ENCODE measurements around the gene CALN1. TPM values are rescaled to one million over a fixed set of nuclear protein-coding genes. Genes with fewer than 3 reads are reported as not detected.

CALN1 gene
- total and polyA plus RNA-seq, 7 donors, result 0.01 to 0.06 (median 0.02) TPM; not detected in 2

DNA sequence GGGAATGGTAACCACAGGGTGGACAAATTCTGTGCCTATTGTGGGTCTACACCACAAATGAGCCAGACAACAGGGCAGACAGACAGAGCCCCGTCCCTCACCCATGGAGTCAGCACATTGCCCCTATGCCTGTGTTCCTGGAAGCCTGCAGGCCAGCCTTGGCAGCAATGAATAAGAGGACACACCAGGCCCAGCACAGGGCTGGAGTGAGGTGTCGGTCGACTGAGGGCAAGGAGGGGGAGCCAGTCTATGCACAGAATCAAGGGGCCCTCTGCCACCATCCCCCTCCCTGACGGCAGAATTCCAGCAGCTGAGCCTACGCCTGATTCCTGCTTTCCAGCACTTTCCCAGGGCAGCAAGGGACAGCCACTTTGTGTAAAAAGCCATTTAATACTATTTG lies 98.2 kb downstream of the CALN1 start:
- intact Hi-C loops (cut with DNase I), result no loop called here
- peaks cover 0 to 1% (median 0%) of the 10 kb centered on the region in 3 donors for H3K27me3 ChIP-seq (ENCODE audit: insufficient read depth in 3 of 3, low read length in 2 of 3)
- TF ChIP-seq, protein P1, sequence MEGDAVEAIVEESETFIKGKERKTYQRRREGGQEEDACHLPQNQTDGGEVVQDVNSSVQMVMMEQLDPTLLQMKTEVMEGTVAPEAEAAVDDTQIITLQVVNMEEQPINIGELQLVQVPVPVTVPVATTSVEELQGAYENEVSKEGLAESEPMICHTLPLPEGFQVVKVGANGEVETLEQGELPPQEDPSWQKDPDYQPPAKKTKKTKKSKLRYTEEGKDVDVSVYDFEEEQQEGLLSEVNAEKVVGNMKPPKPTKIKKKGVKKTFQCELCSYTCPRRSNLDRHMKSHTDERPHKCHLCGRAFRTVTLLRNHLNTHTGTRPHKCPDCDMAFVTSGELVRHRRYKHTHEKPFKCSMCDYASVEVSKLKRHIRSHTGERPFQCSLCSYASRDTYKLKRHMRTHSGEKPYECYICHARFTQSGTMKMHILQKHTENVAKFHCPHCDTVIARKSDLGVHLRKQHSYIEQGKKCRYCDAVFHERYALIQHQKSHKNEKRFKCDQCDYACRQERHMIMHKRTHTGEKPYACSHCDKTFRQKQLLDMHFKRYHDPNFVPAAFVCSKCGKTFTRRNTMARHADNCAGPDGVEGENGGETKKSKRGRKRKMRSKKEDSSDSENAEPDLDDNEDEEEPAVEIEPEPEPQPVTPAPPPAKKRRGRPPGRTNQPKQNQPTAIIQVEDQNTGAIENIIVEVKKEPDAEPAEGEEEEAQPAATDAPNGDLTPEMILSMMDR (IDR thresholded peaks at IDR 0.05), result no peak
- ATAC-seq (no peak), DNase-seq (no peak)
- no peaks in the 10 kb centered on the region for H3K36me3 ChIP-seq (ENCODE audit: insufficient read depth in 1 of 2, low read depth in 1 of 2)
- no peaks in the 10 kb centered on the region for H3K9me3 ChIP-seq
- no peak overlapping the region for H3K4me3 ChIP-seq
- H3K4me1 ChIP-seq, result no peaks in the 10 kb centered on the region
- WGBS, 3 donors, result 44 to 67% (median 47%) methylated on average over 5 of the region's 5 CpGs
- no peak overlapping the region for H3K27ac ChIP-seq

DNA sequence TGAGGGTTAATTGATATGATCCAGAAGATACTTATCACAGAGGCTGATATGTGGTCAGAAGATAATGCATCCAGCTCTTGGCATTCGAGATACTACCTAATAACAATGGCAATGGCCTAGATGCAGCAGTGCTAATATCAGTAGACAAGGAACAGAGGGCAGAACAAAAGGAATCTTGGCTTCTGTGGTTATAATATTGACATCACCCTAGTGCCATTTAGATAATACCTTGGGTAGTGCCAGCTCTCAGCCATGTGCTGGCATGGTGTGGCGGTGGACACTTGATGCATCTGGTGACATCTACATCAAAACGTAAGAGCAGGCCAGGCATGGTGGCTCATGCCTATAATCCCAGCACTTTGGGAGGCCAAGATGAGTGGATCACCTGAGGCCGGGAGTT lies 101.8 kb downstream of the CALN1 start:
- 60 to 71% (median 64%) methylated on average over 4 of the region's 4 CpGs for WGBS, 3 donors
- no peaks in the 10 kb centered on the region for H3K4me1 ChIP-seq
- no peak overlapping the region for H3K27ac ChIP-seq
- peaks cover 0 to 1% (median 0%) of the 10 kb centered on the region in 3 donors for H3K27me3 ChIP-seq (ENCODE audit: insufficient read depth in 3 of 3, low read length in 2 of 3)
- DNase-seq (no peak), ATAC-seq (no peak)
- TF ChIP-seq, protein P1 (IDR thresholded peaks at IDR 0.05), result no peak
- no peaks in the 10 kb centered on the region for H3K9me3 ChIP-seq
- H3K4me3 ChIP-seq, result no peak overlapping the region
- no peaks in the 10 kb centered on the region for H3K36me3 ChIP-seq (ENCODE audit: insufficient read depth in 1 of 2, low read depth in 1 of 2)
- intact Hi-C loops (cut with DNase I), result no loop called here

DNA sequence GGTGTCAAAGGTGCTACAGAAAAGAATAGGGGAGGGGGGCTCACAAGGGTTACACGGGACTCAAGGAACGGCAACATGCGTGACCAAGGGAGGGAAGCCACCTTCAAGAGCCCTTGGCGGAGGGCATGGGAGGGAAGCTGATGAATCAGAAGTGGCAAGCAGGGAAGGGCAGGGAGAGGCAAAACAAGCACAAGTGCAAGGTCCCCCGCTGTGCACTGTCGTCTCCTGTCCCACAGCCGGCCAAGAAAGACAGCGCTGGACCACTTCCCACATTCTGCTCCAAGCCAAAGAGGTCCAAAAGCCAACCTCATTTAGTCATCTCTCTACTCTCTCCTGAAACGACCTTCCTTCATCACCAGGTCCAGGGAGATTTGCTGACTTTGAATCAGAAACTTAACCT lies 102.7 kb downstream of the CALN1 start:
- WGBS, 3 donors, result 27 to 46% (median 27%) methylated on average over 9 of the region's 9 CpGs

DNA sequence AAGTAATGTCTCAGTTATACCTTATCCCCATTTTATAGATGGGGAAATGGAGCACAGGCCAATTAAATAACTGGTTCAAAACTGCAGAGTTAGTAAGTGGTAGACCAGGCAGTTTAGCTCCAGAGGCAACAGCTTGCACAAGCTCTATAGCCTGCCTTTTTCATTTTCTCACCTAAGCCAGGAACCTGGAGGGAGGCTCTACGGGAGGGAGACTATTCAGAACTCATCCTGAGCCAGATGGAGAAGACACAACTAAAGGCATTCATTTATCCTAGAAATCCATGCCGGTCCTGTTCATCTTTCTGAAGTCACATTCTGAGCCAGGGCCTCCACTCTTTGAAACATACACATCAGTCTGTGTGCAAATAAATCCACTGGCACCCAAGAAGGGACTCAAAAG lies 103.2 kb downstream of the CALN1 start:
- Histone ChIP-seq H3K9me3 (no peaks in the 10 kb centered on the region), H3K27me3 (ENCODE audit: insufficient read depth in 3 of 3, low read length in 2 of 3) (peaks cover 0 to 1% (median 0%) of the 10 kb centered on the region in 3 donors), H3K36me3 (ENCODE audit: insufficient read depth in 1 of 2, low read depth in 1 of 2) (no peaks in the 10 kb centered on the region), H3K4me3 (no peak overlapping the region), H3K4me1 (no peaks in the 10 kb centered on the region), H3K27ac (no peak overlapping the region)
- TF ChIP-seq, protein P1 (IDR thresholded peaks at IDR 0.05), result no peak
- 60 to 78% (median 61%) methylated on average over 2 of the region's 2 CpGs for WGBS, 3 donors
- DNase-seq (no peak), ATAC-seq (no peak)
- intact Hi-C loops (cut with DNase I), result no loop called here

More for the DNA sequence above, 102.7 kb downstream of the CALN1 start:
- Histone ChIP-seq H3K4me1 (no peaks in the 10 kb centered on the region), H3K27me3 (ENCODE audit: insufficient read depth in 3 of 3, low read length in 2 of 3) (peaks cover 0 to 1% (median 0%) of the 10 kb centered on the region in 3 donors), H3K4me3 (no peak overlapping the region), H3K36me3 (ENCODE audit: insufficient read depth in 1 of 2, low read depth in 1 of 2) (no peaks in the 10 kb centered on the region), H3K9me3 (no peaks in the 10 kb centered on the region), H3K27ac (no peak overlapping the region)
- TF ChIP-seq, protein P1 (IDR thresholded peaks at IDR 0.05), result no peak
- ATAC-seq (no peak), DNase-seq (no peak)
- intact Hi-C loops (cut with DNase I), result no loop called here

DNA sequence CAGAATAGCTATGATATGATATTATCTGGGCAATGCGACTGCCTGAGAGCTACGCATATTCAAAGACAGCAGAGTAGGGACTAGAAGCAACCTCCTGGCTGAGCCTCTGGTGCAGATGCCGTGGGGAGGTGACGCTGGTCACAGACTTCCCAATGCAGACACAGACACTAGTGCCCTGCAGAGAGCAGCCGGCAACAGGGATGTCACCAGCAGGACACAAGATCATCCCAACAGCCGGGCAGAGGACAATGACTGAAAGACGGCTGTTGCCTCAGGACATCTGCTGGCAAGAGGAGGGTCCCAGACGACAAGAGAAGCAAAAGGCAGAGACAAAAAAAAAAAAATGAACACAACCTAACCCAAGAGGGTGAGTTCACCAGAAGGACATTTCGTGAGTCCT lies 104.6 kb downstream of the CALN1 start:
- H3K4me3 ChIP-seq, result no peak overlapping the region
- no peak overlapping the region for H3K27ac ChIP-seq
- intact Hi-C loops (cut with DNase I), result no loop called here
- WGBS, 3 donors, result 62 to 69% (median 65%) methylated on average over 9 of the region's 9 CpGs
- ATAC-seq, result no peak
- no peak for DNase-seq
- H3K9me3 ChIP-seq, result no peaks in the 10 kb centered on the region
- no peaks in the 10 kb centered on the region for H3K4me1 ChIP-seq
- H3K27me3 ChIP-seq (ENCODE audit: insufficient read depth in 3 of 3, low read length in 2 of 3), result peaks cover 0 to 1% (median 0%) of the 10 kb centered on the region in 3 donors
- TF ChIP-seq, protein P1 (IDR thresholded peaks at IDR 0.05), result no peak
- H3K36me3 ChIP-seq (ENCODE audit: insufficient read depth in 1 of 2, low read depth in 1 of 2), result no peaks in the 10 kb centered on the region

Measured in psoas muscle (tissue), 8 donors.